ENCODE data around the gene DEFB131B. TPM values are rescaled to one million over a fixed set of nuclear protein-coding genes. Genes with fewer than 3 reads are reported as not detected.
"Not testable (repeated sequence)": the region's sequence is repeated elsewhere in the genome, so short reads cannot be mapped to it uniquely, and the experiment has no call there.

Gene DEFB131B
- not detected for polyA plus RNA-seq (ENCODE audit: insufficient read length)

GRCh38 chr11:71878059-71878458 is at the start of gene DEFB131B:
Gene DEFB131B (plus strand): TSS chr11:71878453. CDS start chr11:71878453, 0 bp downstream.
- not testable (repeated sequence) for DNase-seq

- not testable (repeated sequence) for DNase-seq
Observed at GRCh38 chr11:71829247-71829646, 49.0 kb upstream of the DEFB131B start.

GRCh38 chr11:71829686-71830085 is 48.6 kb upstream of the DEFB131B start:
- not testable (repeated sequence) for DNase-seq

GRCh38 chr11:71832811-71833210 is 45.4 kb upstream of the DEFB131B start, which contains the start of gene DEFB108B:
Gene DEFB108B (plus strand): TSS chr11:71833200. CDS start chr11:71833200, 0 bp downstream.
- not testable (repeated sequence) for DNase-seq

- not testable (repeated sequence) for DNase-seq
Observed at GRCh38 chr11:71842720-71843119, 35.5 kb upstream of the DEFB131B start.

- not testable (repeated sequence) for DNase-seq
Observed at GRCh38 chr11:71843355-71843754, 34.9 kb upstream of the DEFB131B start.

GRCh38 chr11:71843858-71844257 is 34.4 kb upstream of the DEFB131B start:
- no peak for DNase-seq

- DNase-seq = not testable (repeated sequence)
Observed at GRCh38 chr11:71853895-71854294, 24.4 kb upstream of the DEFB131B start.

GRCh38 chr11:71855880-71856279 is 22.4 kb upstream of the DEFB131B start:
- not testable (repeated sequence) for DNase-seq

GRCh38 chr11:71860835-71861234 is 17.4 kb upstream of the DEFB131B start:
- not testable (repeated sequence) for DNase-seq

- not testable (repeated sequence) for DNase-seq
Observed at GRCh38 chr11:71863978-71864627, 14.2 kb upstream of the DEFB131B start.

- not testable (repeated sequence) for DNase-seq
Observed at GRCh38 chr11:71867209-71867608, 11.0 kb upstream of the DEFB131B start.

GRCh38 chr11:71869931-71870330 is 8.3 kb upstream of the DEFB131B start:
- not testable (repeated sequence) for DNase-seq

GRCh38 chr11:71870661-71871060 is 7.6 kb upstream of the DEFB131B start:
- DNase-seq = not testable (repeated sequence)

- not testable (repeated sequence) for DNase-seq
Observed at GRCh38 chr11:71876262-71876661, 2.0 kb upstream of the DEFB131B start.

GRCh38 chr11:71885806-71886205 is 7.6 kb downstream of the DEFB131B start:
- not testable (repeated sequence) for DNase-seq

- not testable (repeated sequence) for DNase-seq
Observed at GRCh38 chr11:71888335-71889010, 10.2 kb downstream of the DEFB131B start.

- not testable (repeated sequence) for DNase-seq
Observed at GRCh38 chr11:71889181-71889872, 11.1 kb downstream of the DEFB131B start.

- DNase-seq = no peak
Observed at GRCh38 chr11:71895961-71896360, 17.7 kb downstream of the DEFB131B start.

- not testable (repeated sequence) for DNase-seq
Observed at GRCh38 chr11:71901137-71901536, 22.9 kb downstream of the DEFB131B start.

- no peak for DNase-seq
Observed at GRCh38 chr11:71908218-71908617, 30.0 kb downstream of the DEFB131B start.

GRCh38 chr11:71910775-71911174 is 32.5 kb downstream of the DEFB131B start:
- not testable (repeated sequence) for DNase-seq
